ENCODE measurements around the gene CHI3L1.

GRCh38 chr1:203188686-203189232, 2.3 kb upstream of the CHI3L1 start:
- TF ChIP-seq, protein P1, sequence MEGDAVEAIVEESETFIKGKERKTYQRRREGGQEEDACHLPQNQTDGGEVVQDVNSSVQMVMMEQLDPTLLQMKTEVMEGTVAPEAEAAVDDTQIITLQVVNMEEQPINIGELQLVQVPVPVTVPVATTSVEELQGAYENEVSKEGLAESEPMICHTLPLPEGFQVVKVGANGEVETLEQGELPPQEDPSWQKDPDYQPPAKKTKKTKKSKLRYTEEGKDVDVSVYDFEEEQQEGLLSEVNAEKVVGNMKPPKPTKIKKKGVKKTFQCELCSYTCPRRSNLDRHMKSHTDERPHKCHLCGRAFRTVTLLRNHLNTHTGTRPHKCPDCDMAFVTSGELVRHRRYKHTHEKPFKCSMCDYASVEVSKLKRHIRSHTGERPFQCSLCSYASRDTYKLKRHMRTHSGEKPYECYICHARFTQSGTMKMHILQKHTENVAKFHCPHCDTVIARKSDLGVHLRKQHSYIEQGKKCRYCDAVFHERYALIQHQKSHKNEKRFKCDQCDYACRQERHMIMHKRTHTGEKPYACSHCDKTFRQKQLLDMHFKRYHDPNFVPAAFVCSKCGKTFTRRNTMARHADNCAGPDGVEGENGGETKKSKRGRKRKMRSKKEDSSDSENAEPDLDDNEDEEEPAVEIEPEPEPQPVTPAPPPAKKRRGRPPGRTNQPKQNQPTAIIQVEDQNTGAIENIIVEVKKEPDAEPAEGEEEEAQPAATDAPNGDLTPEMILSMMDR (IDR thresholded peaks at IDR 0.05 in 8 of 11, conservative IDR thresholded peaks at IDR 0.05 in 3 of 11): no peak
- TF ChIP-seq POLR2A (IDR thresholded peaks at IDR 0.05): no peak
- no peak for TF ChIP-seq POLR2AphosphoS5 (IDR thresholded peaks at IDR 0.05)
